Sciatic nerve (tissue), 2 donors: ENCODE data around the gene TMEM121B. TPM values are rescaled to one million over a fixed set of nuclear protein-coding genes. Genes with fewer than 3 reads are reported as not detected.

ENCODE experiments used
- ATAC-seq: fragments of 200-7000 bp; cut with Tn5 transposase; one replicate; pipeline ENCODE4 v1.9.1; 2020; ENCODE audit warnings: mild to moderate bottlenecking, moderate library complexity
- DNase-seq: peaks from one replicate; pipeline ENCODE4 v3.0.0-alpha.2; 2020; ENCODE audit warnings: low spot score
- intact Hi-C: fragments of 100-400 bp; cut with DNase I; formaldehyde crosslinking; loops from one replicate; pipeline ENCODE4 v1.14.2; 2022
- total RNA-seq: library from RNA; stranded (reverse); fragmentation: NEBNext Ultra II Directional; extraction: Animal tissue kit (Norgen Biotek cat#: 25700); gene quantifications from one replicate; pipeline ENCODE4 v1.2.1, GENCODE V29; 2021
- donor health status: DM: no; HTN: no; CAD: no.
- donor health status: DM: no; HTN: no; CAD: no.

The TMEM121B gene
- total RNA-seq, 1 donor from 2014 or later = 0.94 TPM

- intact Hi-C loops = no loop called here
- ATAC-seq = no peak
- DNase-seq = no peak
These were observed 43.9 kb downstream of the TMEM121B start for GRCh38 chr22:17077255-17077654.

GRCh38 chr22:17074648-17075002 is 46.5 kb downstream of the TMEM121B start:
- ATAC-seq = no peak
- no peak for DNase-seq
- intact Hi-C loops = no loop called here

DNA sequence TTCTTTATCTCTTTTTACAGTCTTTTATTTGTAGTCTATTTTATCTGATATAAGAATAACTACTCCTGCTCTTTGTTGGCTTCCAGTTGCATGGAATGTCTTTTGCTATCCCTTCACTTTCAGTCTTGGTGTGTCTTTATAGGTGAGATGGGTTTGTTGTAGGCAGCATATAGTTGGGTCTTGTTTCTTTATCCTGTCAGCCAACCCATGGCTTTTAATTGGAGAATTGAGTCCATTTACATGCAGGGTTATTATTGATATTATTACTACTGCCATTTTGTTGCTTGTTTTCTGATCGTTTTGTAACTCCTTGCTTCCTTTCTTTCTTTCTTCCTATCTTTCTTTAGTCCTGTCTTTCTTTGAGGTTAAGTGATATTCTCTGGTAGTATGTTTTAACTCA is 48.3 kb downstream of the TMEM121B start:
- intact Hi-C loops = no loop called here
- DNase-seq (no peak), ATAC-seq (no peak)

Other genes with a start within 250 kb of the TMEM121B start
- gene GAB4, start 113.1 kb downstream of the TMEM121B start, total RNA-seq = 0.85 TPM
- 22.3 TPM for gene IL17RA, start 36.4 kb downstream of the TMEM121B start, total RNA-seq
- gene HDHD5, start 37.9 kb upstream of the TMEM121B start, total RNA-seq = 19.1 TPM
- gene ADA2, start 98.1 kb upstream of the TMEM121B start, total RNA-seq = 29.6 TPM
- gene CECR2, start 248.1 kb upstream of the TMEM121B start, total RNA-seq = 4.8 TPM